Measurements from ENCODE around the gene ZMYM3. TPM values are rescaled to one million over a fixed set of nuclear protein-coding genes. Genes with fewer than 3 reads are reported as not detected.

Gene ZMYM3
- total and polyA plus RNA-seq, 3 donors from 2014 or later, result 36.8 to 97.1 (median 67.6) TPM

GRCh38 chrX:71198066-71198465 lies 55.9 kb downstream of the ZMYM3 start:
- Histone ChIP-seq H3K27me3 (no peaks in the 10 kb centered on the region), H3K36me3 (ENCODE audit: low read depth, missing control alignments) (no peaks in the 10 kb centered on the region), H3K4me3 (no peak overlapping the region), H3K4me1 (no peaks in the 10 kb centered on the region), H3K9me3 (no peaks in the 10 kb centered on the region), H3K27ac (no peak overlapping the region)
- 72 to 79% methylated on average over 3 of the region's 3 CpGs for WGBS, 2 donors
- no peak for DNase-seq
- intact Hi-C loops (cut with DNase I; ENCODE audit: low total_unique reads), result no loop called here
- TF ChIP-seq POLR2A (IDR thresholded peaks at IDR 0.05) (no peak), CTCF (IDR thresholded peaks at IDR 0.05) (no peak)

GRCh38 chrX:71195964-71196649 lies 57.8 kb downstream of the ZMYM3 start:
- no peaks in the 10 kb centered on the region for H3K27me3 ChIP-seq
- TF ChIP-seq POLR2A (IDR thresholded peaks at IDR 0.05), result no peak
- TF ChIP-seq CTCF (IDR thresholded peaks at IDR 0.05), result no peak
- H3K27ac ChIP-seq, result no peak overlapping the region
- H3K9me3 ChIP-seq, result no peaks in the 10 kb centered on the region
- no peak for DNase-seq
- H3K4me1 ChIP-seq, result no peaks in the 10 kb centered on the region
- H3K36me3 ChIP-seq (ENCODE audit: low read depth, missing control alignments), result no peaks in the 10 kb centered on the region
- H3K4me3 ChIP-seq, result no peak overlapping the region
- intact Hi-C loops (cut with DNase I; ENCODE audit: low total_unique reads), result no loop called here
- WGBS, 2 donors, result 73 to 75% methylated on average over 4 of the region's 4 CpGs

- Histone ChIP-seq H3K36me3 (ENCODE audit: low read depth, missing control alignments) (no peaks in the 10 kb centered on the region), H3K27ac (no peak overlapping the region), H3K4me3 (no peak overlapping the region), H3K9me3 (no peaks in the 10 kb centered on the region), H3K4me1 (no peaks in the 10 kb centered on the region), H3K27me3 (no peaks in the 10 kb centered on the region)
- intact Hi-C loops (cut with DNase I; ENCODE audit: low total_unique reads), result no loop called here
- TF ChIP-seq CTCF (IDR thresholded peaks at IDR 0.05), result no peak
- no peak for TF ChIP-seq POLR2A (IDR thresholded peaks at IDR 0.05)
- DNase-seq, result no peak
Measured at GRCh38 chrX:71191248-71191647, 62.7 kb downstream of the ZMYM3 start.

Other genes starting within 250 kb of the ZMYM3 start
- gene SNX12, start 185.8 kb downstream of the ZMYM3 start, total RNA-seq, result 10 to 100 TPM; 35.4 to 53.1 TPM
- 39.4 TPM for gene SNX12, start 185.8 kb downstream of the ZMYM3 start, polyA plus RNA-seq (ENCODE audit: insufficient read depth, low read depth, low replicate concordance)
- 10 to 100 TPM; 58.0 to 71.8 TPM for gene FOXO4, start 158.3 kb downstream of the ZMYM3 start, total RNA-seq
- 39.5 TPM for gene FOXO4, start 158.3 kb downstream of the ZMYM3 start, polyA plus RNA-seq (ENCODE audit: insufficient read depth, low read depth, low replicate concordance)
- gene CXorf65, start 147.4 kb downstream of the ZMYM3 start, total RNA-seq, result 10 to 100 TPM in 1 of 2 donors, 1 to 10 TPM in 1; 2.8 to 13.2 TPM
- 22.9 TPM for gene CXorf65, start 147.4 kb downstream of the ZMYM3 start, polyA plus RNA-seq (ENCODE audit: insufficient read depth, low read depth, low replicate concordance)
- 1 to 10 TPM; 1.7 to 7.7 TPM for gene IL2RG, start 142.6 kb downstream of the ZMYM3 start, total RNA-seq
- 6.8 TPM for gene IL2RG, start 142.6 kb downstream of the ZMYM3 start, polyA plus RNA-seq (ENCODE audit: insufficient read depth, low read depth, low replicate concordance)
- 100 to 1,000 TPM; 102 to 110 TPM for gene MED12, start 135.5 kb downstream of the ZMYM3 start, total RNA-seq
- gene MED12, start 135.5 kb downstream of the ZMYM3 start, polyA plus RNA-seq (ENCODE audit: insufficient read depth, low read depth, low replicate concordance), result 35.0 TPM
- 1 to 10 TPM; 7.6 to 8.9 TPM for gene NLGN3, start 109.3 kb downstream of the ZMYM3 start, total RNA-seq
- gene NLGN3, start 109.3 kb downstream of the ZMYM3 start, polyA plus RNA-seq (ENCODE audit: insufficient read depth, low read depth, low replicate concordance), result 8.2 TPM
- 10 to 100 TPM; 22.8 to 78.5 TPM for gene GJB1, start 30.9 kb downstream of the ZMYM3 start, total RNA-seq
- 26.2 TPM for gene GJB1, start 30.9 kb downstream of the ZMYM3 start, polyA plus RNA-seq (ENCODE audit: insufficient read depth, low read depth, low replicate concordance)
- 100 to 1,000 TPM; 203 to 262 TPM for gene NONO, start 29.5 kb upstream of the ZMYM3 start, total RNA-seq
- 174 TPM for gene NONO, start 29.5 kb upstream of the ZMYM3 start, polyA plus RNA-seq (ENCODE audit: insufficient read depth, low read depth, low replicate concordance)
- gene ITGB1BP2, start 47.6 kb upstream of the ZMYM3 start, total RNA-seq, result 10 to 100 TPM in 1 of 2 donors, 1 to 10 TPM in 1; 6.1 to 12.4 TPM
- 2.0 TPM for gene ITGB1BP2, start 47.6 kb upstream of the ZMYM3 start, polyA plus RNA-seq (ENCODE audit: insufficient read depth, low read depth, low replicate concordance)
- gene TAF1, start 112.2 kb upstream of the ZMYM3 start, total RNA-seq, result 10 to 100 TPM; 74.9 to 78.4 TPM
- gene TAF1, start 112.2 kb upstream of the ZMYM3 start, polyA plus RNA-seq (ENCODE audit: insufficient read depth, low read depth, low replicate concordance), result 21.4 TPM

Measured in testis (tissue), 3 donors.